PC-3 (cell line): Measurements from ENCODE around the gene TAOK1. TPM values are rescaled to one million over a fixed set of nuclear protein-coding genes. Genes with fewer than 3 reads are reported as not detected.

Experiments
- ATAC-seq: fragments of 200-7000 bp; cut with Tn5 transposase; 2 replicates; pipeline ENCODE4 v1.9.1; 2020; ENCODE audit warnings: mild to moderate bottlenecking, moderate library complexity
- BruUV-seq: library from RNA; stranded (reverse); fragments of 400-500 nt; replicated peaks from 2 replicates; lab custom pipeline; 2021; lab: Mats Ljungman, UMichigan
- CTCF ChIA-PET: fragments of 300-600 bp; sonication (Branson Sonifier 250); formaldehyde crosslinking; loops from one replicate; lab custom pipeline; 2022; ENCODE audit warnings: antibody characterized with exemption; lab: Charles Lee
- POLR2A ChIA-PET: fragments of 300-600 bp; sonication (Branson Sonifier 250); formaldehyde crosslinking; loops from one replicate; lab custom pipeline; 2022; ENCODE audit warnings: antibody characterized with exemption; ENCODE audit not compliant: unreplicated experiment; lab: Charles Lee
- DNase-seq: peaks from one replicate; pipeline ENCODE4 v3.0.0-alpha.2; 2015
- H2AFZ ChIP-seq: fragments of 300-600 bp; sonication (generic); 2 replicates; pipeline ENCODE4 v1.6.0; 2016; ENCODE audit warnings: antibody characterized with exemption, low read length
- H3F3A ChIP-seq: fragments of 300-600 bp; sonication (generic); one replicate; pipeline ENCODE4 v1.6.0; 2017; ENCODE audit warnings: antibody characterized with exemption, low read length, control low read depth, mild to moderate bottlenecking; ENCODE audit not compliant: unreplicated experiment
- H3K27ac ChIP-seq: fragments of 300-600 bp; sonication (generic); 2 replicates; pipeline ENCODE4 v1.5.1; 2016; ENCODE audit warnings: mild to moderate bottlenecking, low read length
- H3K27me3 ChIP-seq: fragments of 300-600 bp; sonication (generic); 2 replicates; pipeline ENCODE4 v1.6.1; 2016; ENCODE audit warnings: low read length, mixed read lengths
- H3K36me3 ChIP-seq: fragments of 300-600 bp; sonication (generic); 2 replicates; pipeline ENCODE4 v1.6.1; 2016; ENCODE audit warnings: low read depth, mixed run types, low read length, mixed read lengths
- H3K4me1 ChIP-seq: fragments of 300-600 bp; sonication (generic); 2 replicates; pipeline ENCODE4 v1.5.1; 2016; ENCODE audit warnings: low read length; ENCODE audit not compliant: insufficient read depth
- H3K4me2 ChIP-seq: fragments of 300-600 bp; sonication (generic); 2 replicates; pipeline ENCODE4 v1.6.0; 2016; ENCODE audit warnings: low read length
- H3K4me3 ChIP-seq: fragments of 300-600 bp; sonication (generic); 2 replicates; pipeline ENCODE4 v1.5.1; 2016; ENCODE audit warnings: mild to moderate bottlenecking, low read length, mixed read lengths
- H3K79me2 ChIP-seq: fragments of 300-600 bp; sonication (generic); 2 replicates; pipeline ENCODE4 v1.6.1; 2017; ENCODE audit warnings: low read length, mixed read lengths
- H3K9ac ChIP-seq: fragments of 300-600 bp; sonication (generic); 2 replicates; pipeline ENCODE4 v1.6.0; 2016; ENCODE audit warnings: mild to moderate bottlenecking, low read length
- H3K9me2 ChIP-seq: fragments of 300-600 bp; sonication (generic); replicated peaks from 2 replicates; pipeline ENCODE4 v1.6.1; 2016; ENCODE audit warnings: mixed run types, low read length, mixed read lengths
- H3K9me3 ChIP-seq: fragments of 300-600 bp; sonication (generic); 2 replicates; pipeline ENCODE4 v1.6.1; 2016; ENCODE audit warnings: low read length, mixed read lengths
- H4K20me1 ChIP-seq: fragments of 300-600 bp; sonication (generic); 2 replicates; pipeline ENCODE4 v1.6.1; 2016; ENCODE audit warnings: low read length, mixed read lengths
- EZH2 ChIP-seq: fragments of 300-600 bp; sonication (generic); IDR thresholded peaks from one replicate; pipeline ENCODE4 v1.6.1; 2017; ENCODE audit warnings: antibody characterized with exemption, mild to moderate bottlenecking, low read length; ENCODE audit not compliant: unreplicated experiment
- EZH2phosphoT487 ChIP-seq: fragments of 300-600 bp; sonication (generic); IDR thresholded peaks from 2 replicates; pipeline ENCODE4 v1.6.1; 2018; ENCODE audit warnings: mild to moderate bottlenecking, antibody characterized with exemption, low read length, borderline replicate concordance
- intact Hi-C: fragments of 100-400 bp; cut with micrococcal nuclease; formaldehyde crosslinking; loops from 2 replicates; pipeline ENCODE4 v1.9.0; 2023
- total RNA-seq: library from RNA; depleted of rRNA; stranded (reverse); fragments of >200 nt; gene quantifications from 2 replicates; pipeline ENCODE4 v1.2.3, GENCODE V29; 2014
- TF ChIP-seq, protein P1 (sequence below): fragments of 300-600 bp; sonication (generic); conservative IDR thresholded peaks from 2 replicates; pipeline ENCODE4 v1.5.1; 2017; ENCODE audit warnings: antibody characterized with exemption, low read depth, mild to moderate bottlenecking, low read length

Gene TAOK1
- total RNA-seq, 1 experiment from 2014 or later, result 17.3 TPM

DNA sequence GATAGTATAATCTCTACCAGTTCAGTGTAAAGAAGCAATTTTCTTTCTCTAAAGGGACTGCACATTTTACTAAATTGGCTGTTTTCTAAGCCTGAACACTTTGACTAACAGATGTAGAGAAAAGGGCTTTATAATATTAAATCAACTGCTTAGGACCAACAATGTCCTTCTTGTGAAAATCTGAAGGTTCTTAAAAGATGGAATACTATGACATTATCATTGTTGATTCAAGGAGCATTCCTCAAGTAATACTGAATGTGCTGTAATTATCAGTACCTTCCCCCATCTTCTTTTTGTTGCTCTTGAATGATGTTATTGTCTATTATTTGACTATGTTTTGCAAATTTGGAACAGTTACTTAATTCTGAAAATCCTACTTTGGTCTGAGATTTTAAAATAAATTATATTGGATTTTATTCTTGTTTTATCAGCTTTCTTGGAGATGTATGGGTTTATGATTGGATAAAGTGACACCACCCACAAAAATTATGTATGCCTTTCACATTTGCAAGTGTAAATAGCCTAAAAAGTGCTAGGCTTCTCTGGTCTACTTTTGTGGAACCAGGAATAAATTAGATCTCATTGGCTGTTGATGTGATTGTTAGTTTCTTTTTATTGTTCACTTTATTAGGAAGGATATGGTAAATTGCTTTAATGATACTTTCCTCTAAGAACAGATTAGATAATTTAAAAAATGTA, 53.0 kb downstream of the TAOK1 start:
- no peak for TF ChIP-seq EZH2phosphoT487
- TF ChIP-seq, protein P1, sequence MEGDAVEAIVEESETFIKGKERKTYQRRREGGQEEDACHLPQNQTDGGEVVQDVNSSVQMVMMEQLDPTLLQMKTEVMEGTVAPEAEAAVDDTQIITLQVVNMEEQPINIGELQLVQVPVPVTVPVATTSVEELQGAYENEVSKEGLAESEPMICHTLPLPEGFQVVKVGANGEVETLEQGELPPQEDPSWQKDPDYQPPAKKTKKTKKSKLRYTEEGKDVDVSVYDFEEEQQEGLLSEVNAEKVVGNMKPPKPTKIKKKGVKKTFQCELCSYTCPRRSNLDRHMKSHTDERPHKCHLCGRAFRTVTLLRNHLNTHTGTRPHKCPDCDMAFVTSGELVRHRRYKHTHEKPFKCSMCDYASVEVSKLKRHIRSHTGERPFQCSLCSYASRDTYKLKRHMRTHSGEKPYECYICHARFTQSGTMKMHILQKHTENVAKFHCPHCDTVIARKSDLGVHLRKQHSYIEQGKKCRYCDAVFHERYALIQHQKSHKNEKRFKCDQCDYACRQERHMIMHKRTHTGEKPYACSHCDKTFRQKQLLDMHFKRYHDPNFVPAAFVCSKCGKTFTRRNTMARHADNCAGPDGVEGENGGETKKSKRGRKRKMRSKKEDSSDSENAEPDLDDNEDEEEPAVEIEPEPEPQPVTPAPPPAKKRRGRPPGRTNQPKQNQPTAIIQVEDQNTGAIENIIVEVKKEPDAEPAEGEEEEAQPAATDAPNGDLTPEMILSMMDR, result no peak
- no peak for TF ChIP-seq EZH2
- ATAC-seq (no peak), DNase-seq (no peak)
- BruUV-seq, result no TSS peak
- peaks cover 59% of the 10 kb centered on the region for H3K79me2 ChIP-seq
- no peak overlapping the region for H3K4me2 ChIP-seq
- intact Hi-C loops, result no loop called here
- no peaks in the 10 kb centered on the region for H3K9me2 ChIP-seq
- H3F3A ChIP-seq, result no peaks in the 10 kb centered on the region
- POLR2A ChIA-PET, result no interaction called here
- no peak overlapping the region for H2AFZ ChIP-seq
- H3K36me3 ChIP-seq, result no peaks in the 10 kb centered on the region
- no peaks in the 10 kb centered on the region for H3K9me3 ChIP-seq
- H4K20me1 ChIP-seq, result peaks cover 11% of the 10 kb centered on the region; the same call in 1 of the 2 replicates
- H3K4me3 ChIP-seq, result no peak overlapping the region
- no peak overlapping the region for H3K9ac ChIP-seq
- H3K4me1 ChIP-seq, result no peaks in the 10 kb centered on the region
- H3K27ac ChIP-seq, result no peak overlapping the region
- no peaks in the 10 kb centered on the region for H3K27me3 ChIP-seq
- CTCF ChIA-PET, result no interaction called here

DNA sequence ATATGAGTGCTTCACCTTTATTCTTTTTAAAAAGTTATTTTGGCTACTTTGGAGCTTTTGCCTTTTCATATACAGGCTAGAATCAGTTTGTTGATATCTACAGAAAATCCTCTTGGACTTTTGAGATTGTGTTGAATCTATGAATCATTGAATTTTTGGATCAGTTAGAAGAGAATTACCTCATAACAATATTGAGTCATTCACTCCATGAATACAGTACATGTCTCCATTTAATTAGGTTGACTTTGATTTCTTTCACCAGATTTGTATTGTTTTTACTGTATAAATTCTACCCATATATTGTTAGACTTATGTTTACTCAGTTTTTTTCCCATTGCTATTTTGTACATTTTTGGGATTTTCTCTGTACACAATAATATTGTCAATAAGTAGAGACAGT, 54.4 kb downstream of the TAOK1 start:
- Histone ChIP-seq H3K79me2 (peaks cover 62% of the 10 kb centered on the region), H3K9ac (no peak overlapping the region), H3K4me3 (no peak overlapping the region), H3K27ac (no peak overlapping the region), H3K27me3 (no peaks in the 10 kb centered on the region), H3K9me2 (no peaks in the 10 kb centered on the region), H2AFZ (no peak overlapping the region), H3K9me3 (no peaks in the 10 kb centered on the region), H3K36me3 (no peaks in the 10 kb centered on the region), H4K20me1 (peaks cover 11% of the 10 kb centered on the region; the same call in 1 of the 2 replicates), H3F3A (no peaks in the 10 kb centered on the region), H3K4me2 (no peak overlapping the region), H3K4me1 (no peaks in the 10 kb centered on the region)
- POLR2A ChIA-PET, result no interaction called here
- no TSS peak for BruUV-seq
- CTCF ChIA-PET, result no interaction called here
- ATAC-seq (peak; percentile 56), DNase-seq (peak; percentile 25)
- TF ChIP-seq EZH2phosphoT487, result no peak
- TF ChIP-seq, protein P1, result no peak
- TF ChIP-seq EZH2, result no peak
- intact Hi-C loops, result no loop called here

DNA sequence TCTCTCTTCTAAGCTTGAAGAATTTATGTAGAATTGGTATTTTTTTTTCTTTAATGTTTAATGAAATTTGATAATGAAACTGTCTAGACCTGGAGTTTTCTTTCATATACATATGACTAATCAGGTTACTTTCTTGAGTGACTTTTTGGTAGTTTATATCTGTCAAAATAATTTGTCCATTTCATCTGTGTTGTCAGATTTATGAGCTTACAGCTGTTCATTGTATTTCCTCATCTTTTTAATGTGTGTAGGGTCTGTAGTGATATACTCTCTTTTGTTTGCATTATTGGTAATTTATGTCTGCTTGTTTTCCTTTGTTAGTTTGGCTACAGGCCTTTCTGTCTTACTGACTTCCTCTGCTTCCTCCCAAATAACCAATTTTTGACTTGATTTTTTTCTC, 55.7 kb downstream of the TAOK1 start:
- H3K4me2 ChIP-seq, result no peak overlapping the region
- H3K79me2 ChIP-seq, result peaks cover 70% of the 10 kb centered on the region
- no TSS peak for BruUV-seq
- H3F3A ChIP-seq, result no peaks in the 10 kb centered on the region
- no peaks in the 10 kb centered on the region for H3K9me3 ChIP-seq
- CTCF ChIA-PET, result no interaction called here
- TF ChIP-seq EZH2, result no peak
- TF ChIP-seq EZH2phosphoT487, result no peak
- TF ChIP-seq, protein P1, result no peak
- DNase-seq, result no peak
- no peak overlapping the region for H3K9ac ChIP-seq
- intact Hi-C loops, result no loop called here
- peaks cover 11% of the 10 kb centered on the region; the same call in 1 of the 2 replicates for H4K20me1 ChIP-seq
- no peak for ATAC-seq
- POLR2A ChIA-PET, result no interaction called here
- no peak overlapping the region for H2AFZ ChIP-seq
- H3K4me1 ChIP-seq, result no peaks in the 10 kb centered on the region
- H3K27me3 ChIP-seq, result no peaks in the 10 kb centered on the region
- no peak overlapping the region for H3K27ac ChIP-seq
- H3K4me3 ChIP-seq, result no peak overlapping the region
- no peaks in the 10 kb centered on the region for H3K36me3 ChIP-seq
- H3K9me2 ChIP-seq, result no peaks in the 10 kb centered on the region
